Gastroesophageal sphincter (tissue), 4 donors: ENCODE data around the gene KAT6B. TPM values are rescaled to one million over a fixed set of nuclear protein-coding genes. Genes with fewer than 3 reads are reported as not detected.

Experiments used
- ATAC-seq: fragments of 150-250 bp; one replicate; pipeline ENCODE4 v1.9.1; 2016; ENCODE audit warnings: mild to moderate bottlenecking, moderate library complexity
- H3K27ac ChIP-seq, 4 donors: fragments of 200-600 bp; sonication (generic) in 3 of 4; 1 replicate in 3 of 4; 2 replicates in 1 of 4; pipeline ENCODE4 v1.5.1; 2016 to 2019
- H3K27me3 ChIP-seq: fragments of 200-600 bp; sonication (generic); one replicate; pipeline ENCODE4 v1.5.1; 2019
- H3K36me3 ChIP-seq, 2 donors: fragments of 200-600 bp; sonication (generic); one replicate each; pipeline ENCODE4 v1.5.1; 2019; ENCODE audit warnings: control low read depth in 1 of 2
- H3K4me1 ChIP-seq, 3 donors: fragments of 200-600 bp; sonication (generic); 1 replicate in 2 of 3; 2 replicates in 1 of 3; pipeline ENCODE4 v1.5.1; 2016 to 2019; ENCODE audit warnings: control low read depth in 2 of 3
- H3K4me3 ChIP-seq, 2 donors: fragments of 200-600 bp; sonication (generic); one replicate each; pipeline ENCODE4 v1.5.1; 2019; ENCODE audit warnings: mild to moderate bottlenecking in 1 of 2, moderate library complexity in 1 of 2
- H3K9me3 ChIP-seq, 3 donors: fragments of 200-600 bp; sonication (generic); one replicate each; pipeline ENCODE4 v1.5.1; 2017 to 2019; ENCODE audit warnings: control low read depth in 2 of 3
- CTCF ChIP-seq, 4 experiments: fragments of 200-600 bp in 2 of 4; fragments of 450-650 bp in 2 of 4; sonication (generic) in 1 of 4; IDR thresholded peaks; one replicate each; pipeline ENCODE4 v1.5.1; 2017 to 2019; ENCODE audit warnings: antibody characterized with exemption in 4 of 4, mild to moderate bottlenecking in 2 of 4, moderate library complexity in 2 of 4
- EP300 ChIP-seq: sonication (generic); formaldehyde crosslinking; IDR thresholded peaks from one replicate; pipeline ENCODE4 v1.6.1; 2017; ENCODE audit warnings: antibody characterized with exemption, mild to moderate bottlenecking
- POLR2A ChIP-seq, 2 donors: fragments of 450-650 bp; IDR thresholded peaks; one replicate each; pipeline ENCODE4 v1.6.1; 2017; ENCODE audit warnings: antibody characterized with exemption in 2 of 2, mild to moderate bottlenecking in 2 of 2, moderate library complexity in 1 of 2
- POLR2AphosphoS5 ChIP-seq: sonication (generic); formaldehyde crosslinking; IDR thresholded peaks from one replicate; pipeline ENCODE4 v1.6.1; 2017; ENCODE audit warnings: antibody characterized with exemption
- WGBS, 2 donors: methylation state at CpG; one replicate each; pipeline ENCODE4 v1.1.5; 2018; ENCODE audit warnings: low coverage in 1 of 2; 5-methylcytosine and 5-hydroxymethylcytosine counted together
- total RNA-seq, 4 donors: library from RNA; depleted of rRNA; stranded (reverse); fragments of >200 nt; gene quantifications; one replicate each; pipeline ENCODE4 v1.1.0, GENCODE V29; 2016

KAT6B gene
- total RNA-seq, 4 donors from 2014 or later = 35.8 to 107 (median 82.9) TPM

GRCh38 chr10:75011221-75011620, 184.8 kb downstream of the KAT6B start:
- Histone ChIP-seq H3K27me3 (no peaks in the 10 kb centered on the region), H3K4me3 (no peak overlapping the region), H3K4me1 (peaks cover 0 to 43% (median 0%) of the 10 kb centered on the region in 3 donors), H3K9me3 (no peaks in the 10 kb centered on the region), H3K36me3 (peaks cover 0 to 10% of the 10 kb centered on the region in 2 donors), H3K27ac (no peak overlapping the region)
- no peak for ATAC-seq
- WGBS, 2 donors = 64 to 78% methylated on average over 1 of the region's 1 CpG
- TF ChIP-seq EP300 = no peak
- no peak for TF ChIP-seq POLR2A (IDR thresholded peaks at IDR 0.05)
- no peak for TF ChIP-seq CTCF (IDR thresholded peaks at IDR 0.05)
- no peak for TF ChIP-seq POLR2AphosphoS5

- no peak for TF ChIP-seq EP300
- TF ChIP-seq CTCF (IDR thresholded peaks at IDR 0.05) = no peak
- no peak for TF ChIP-seq POLR2A (IDR thresholded peaks at IDR 0.05)
- TF ChIP-seq POLR2AphosphoS5 = no peak
- no peak overlapping the region for H3K27ac ChIP-seq
- peaks cover 0 to 4% of the 10 kb centered on the region in 2 donors for H3K36me3 ChIP-seq
- ATAC-seq = no peak
- H3K9me3 ChIP-seq = no peaks in the 10 kb centered on the region
- no peaks in the 10 kb centered on the region for H3K27me3 ChIP-seq
- peaks cover 0 to 54% (median 0%) of the 10 kb centered on the region in 3 donors for H3K4me1 ChIP-seq
- WGBS, 2 donors = no CpG with 5 or more reads among the region's 8 CpGs
- no peak overlapping the region for H3K4me3 ChIP-seq
Measured at GRCh38 chr10:75012471-75012870, 186.1 kb downstream of the KAT6B start.

GRCh38 chr10:75013007-75013406, 186.6 kb downstream of the KAT6B start:
- peak overlapping the region in 1 of 4 donors; percentile 38 for H3K27ac ChIP-seq
- no peak overlapping the region for H3K4me3 ChIP-seq
- no peaks in the 10 kb centered on the region for H3K27me3 ChIP-seq
- no peaks in the 10 kb centered on the region for H3K9me3 ChIP-seq
- no peak for TF ChIP-seq CTCF (IDR thresholded peaks at IDR 0.05)
- no peak for TF ChIP-seq POLR2AphosphoS5
- no peak for TF ChIP-seq EP300
- no peak for TF ChIP-seq POLR2A (IDR thresholded peaks at IDR 0.05)
- no peak for ATAC-seq
- peaks cover 0 to 7% of the 10 kb centered on the region in 2 donors for H3K36me3 ChIP-seq
- peaks cover 0 to 53% (median 0%) of the 10 kb centered on the region in 3 donors for H3K4me1 ChIP-seq

GRCh38 chr10:75013522-75013921, 187.1 kb downstream of the KAT6B start:
- no peak overlapping the region for H3K4me3 ChIP-seq
- ATAC-seq = no peak
- H3K9me3 ChIP-seq = no peaks in the 10 kb centered on the region
- TF ChIP-seq POLR2AphosphoS5 (no peak), CTCF (IDR thresholded peaks at IDR 0.05) (no peak), EP300 (no peak), POLR2A (IDR thresholded peaks at IDR 0.05) (no peak)
- peaks cover 0 to 53% (median 0%) of the 10 kb centered on the region in 3 donors for H3K4me1 ChIP-seq
- H3K27me3 ChIP-seq = no peaks in the 10 kb centered on the region
- 36 to 75% methylated on average over 1 to 2 of the region's 2 CpGs for WGBS, 2 donors
- H3K27ac ChIP-seq = peak overlapping the region in 2 of 4 donors; percentile 8 to 38
- peaks cover 0 to 12% of the 10 kb centered on the region in 2 donors for H3K36me3 ChIP-seq

GRCh38 chr10:75014516-75015230, 188.3 kb downstream of the KAT6B start:
- H3K27me3 ChIP-seq = no peaks in the 10 kb centered on the region
- WGBS, 2 donors = 92% methylated on average over 4 to 5 of the region's 6 CpGs
- no peak for TF ChIP-seq CTCF (IDR thresholded peaks at IDR 0.05)
- no peak for TF ChIP-seq EP300
- TF ChIP-seq POLR2A (IDR thresholded peaks at IDR 0.05) = no peak
- no peak for TF ChIP-seq POLR2AphosphoS5
- peaks cover 0 to 65% (median 2%) of the 10 kb centered on the region in 3 donors for H3K4me1 ChIP-seq
- no peak for ATAC-seq
- peaks cover 0 to 13% of the 10 kb centered on the region in 2 donors for H3K36me3 ChIP-seq
- H3K4me3 ChIP-seq = no peak overlapping the region
- H3K27ac ChIP-seq = no peak overlapping the region
- no peaks in the 10 kb centered on the region for H3K9me3 ChIP-seq
